WERI-Rb-1 (cell line): ENCODE measurements around the gene B4GALNT4.

Experiments
- DNase-seq: peaks from one replicate; pipeline ENCODE4 v3.0.0-alpha.2; 2020
- H3K27ac ChIP-seq: fragments of 250-450 bp; sonication (Bioruptor Pico); 2 replicates; pipeline ENCODE4 v1.5.1; 2020; ENCODE audit warnings: mild to moderate bottlenecking, moderate library complexity
- H3K27me3 ChIP-seq: fragments of 250-450 bp; sonication (Bioruptor Pico); 2 replicates; pipeline ENCODE4 v1.5.1; 2021; ENCODE audit warnings: mild to moderate bottlenecking, low read depth, moderate library complexity; ENCODE audit not compliant: insufficient read depth, severe bottlenecking
- H3K36me3 ChIP-seq: fragments of 250-450 bp; sonication (Bioruptor Pico); 2 replicates; pipeline ENCODE4 v1.5.1; 2020; ENCODE audit warnings: mild to moderate bottlenecking, moderate library complexity
- H3K4me3 ChIP-seq: 2 replicates; pipeline ENCODE4 v1.5.1; 2011; ENCODE audit warnings: low read depth, mild to moderate bottlenecking, control low read depth, low read length
- H3K9me3 ChIP-seq: fragments of 250-450 bp; sonication (Bioruptor Pico); 2 replicates; pipeline ENCODE4 v1.5.1; 2021; ENCODE audit warnings: mild to moderate bottlenecking, moderate library complexity; ENCODE audit not compliant: severe bottlenecking
- CTCF ChIP-seq: IDR thresholded peaks from 2 replicates; pipeline ENCODE4 v1.5.1; 2011; ENCODE audit warnings: low read depth, mild to moderate bottlenecking, control low read depth, inconsistent platforms, low read length

The B4GALNT4 gene

GRCh38 chr11:382081-382629 lies 12.9 kb downstream of the B4GALNT4 start:
- Histone ChIP-seq H3K27ac (no peak overlapping the region), H3K9me3 (peaks cover 14% of the 10 kb centered on the region)
- no peak for DNase-seq

DNA sequence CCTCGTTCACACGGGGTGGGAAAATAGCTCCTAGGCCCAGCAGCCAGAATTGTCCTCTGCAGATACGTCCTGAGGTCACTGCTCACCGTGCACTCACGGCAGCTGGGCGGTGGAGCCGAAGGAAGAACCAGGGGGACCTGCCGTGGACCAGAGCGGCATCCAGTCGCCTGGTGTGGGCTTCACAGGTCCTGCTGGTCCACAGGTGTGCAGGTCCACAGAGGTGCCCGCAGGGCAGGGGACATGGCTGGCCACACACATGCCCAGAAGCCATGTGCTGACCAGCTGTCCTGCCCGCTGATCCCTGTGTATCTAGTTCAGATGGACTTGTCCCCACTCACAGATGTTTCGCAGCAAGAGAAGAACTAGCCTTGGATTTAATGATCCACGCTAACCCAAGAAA lies 14.1 kb downstream of the B4GALNT4 start:
- peak overlapping the region; percentile 19; the same call in 1 of the 2 replicates for H3K27ac ChIP-seq
- no peaks in the 10 kb centered on the region for H3K27me3 ChIP-seq
- no peak for TF ChIP-seq CTCF
- H3K36me3 ChIP-seq, result peaks cover 37% of the 10 kb centered on the region
- H3K9me3 ChIP-seq, result peaks cover 14% of the 10 kb centered on the region
- no peak for DNase-seq
- H3K4me3 ChIP-seq, result no peak overlapping the region

More at GRCh38 chr11:382081-382629, 12.9 kb downstream of the B4GALNT4 start:
- Histone ChIP-seq H3K4me3 (no peak overlapping the region), H3K27me3 (no peaks in the 10 kb centered on the region), H3K36me3 (peaks cover 48% of the 10 kb centered on the region)
- no peak for TF ChIP-seq CTCF

DNA sequence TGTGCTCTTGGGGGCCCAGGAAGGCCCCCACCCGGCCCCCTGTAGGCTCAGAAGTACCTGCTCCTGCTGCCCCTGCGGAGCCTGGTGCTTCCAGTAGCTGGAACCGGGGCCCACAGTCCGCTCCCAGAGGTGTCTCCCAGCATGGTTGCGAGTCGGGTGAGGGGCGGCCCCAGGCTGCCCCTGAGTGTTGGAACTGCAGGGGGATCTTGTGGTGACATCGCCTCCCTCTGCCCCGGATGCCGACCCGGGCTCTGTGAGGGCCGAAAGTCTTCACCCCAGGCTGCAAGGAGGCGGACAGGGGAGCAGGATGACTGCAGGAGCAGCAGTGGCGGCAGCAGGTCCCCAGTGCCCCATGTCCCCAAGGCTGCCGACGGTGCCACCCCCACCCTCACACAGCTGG lies 15.2 kb downstream of the B4GALNT4 start:
- H3K27me3 ChIP-seq, result no peaks in the 10 kb centered on the region
- H3K4me3 ChIP-seq, result no peak overlapping the region
- DNase-seq, result no peak
- H3K27ac ChIP-seq, result no peak overlapping the region
- TF ChIP-seq CTCF, result no peak
- H3K36me3 ChIP-seq, result peaks cover 28% of the 10 kb centered on the region
- H3K9me3 ChIP-seq, result peaks cover 14% of the 10 kb centered on the region

- TF ChIP-seq CTCF, result no peak
- DNase-seq, result no peak
- Histone ChIP-seq H3K27ac (no peak overlapping the region), H3K4me3 (no peak overlapping the region), H3K9me3 (peaks cover 14% of the 10 kb centered on the region), H3K27me3 (no peaks in the 10 kb centered on the region), H3K36me3 (peaks cover 15% of the 10 kb centered on the region)
Observed at GRCh38 chr11:385594-386351, 16.5 kb downstream of the B4GALNT4 start.

- Histone ChIP-seq H3K27ac (no peak overlapping the region), H3K9me3 (peaks cover 14% of the 10 kb centered on the region), H3K27me3 (no peaks in the 10 kb centered on the region), H3K36me3 (peaks cover 13% of the 10 kb centered on the region), H3K4me3 (no peak overlapping the region)
- no peak for DNase-seq
- TF ChIP-seq CTCF, result no peak
Observed at GRCh38 chr11:386483-386882, 17.2 kb downstream of the B4GALNT4 start.
